Central memory CD4-positive, alpha-beta T cell (primary cell): ENCODE data around the gene CCR2.
"Not testable (repeated sequence)": the region's sequence is repeated elsewhere in the genome, so short reads cannot be mapped to it uniquely, and the experiment has no call there.

Experiments
- DNase-seq: peaks from one replicate; pipeline ENCODE4 v3.0.0; 2022
- total RNA-seq, 3 experiments: gene quantifications; one replicate each; lab custom pipeline; 2026; lab: John Stamatoyannopoulos, UW

The CCR2 gene
- total RNA-seq = 0.07 to 4.2 (median 1.9) reads per million in 3 experiments

GRCh38 chr3:46353647-46354410 is at the start of gene CCR2:
CCR2 (plus strand) TSS chr3:46354111; CDS start chr3:46357528, 3,417 bp downstream.
- DNase-seq = peak; percentile 16

- DNase-seq = no peak
Measured at GRCh38 chr3:46304739-46305138, 49.2 kb upstream of the CCR2 start.

- no peak for DNase-seq
Measured at GRCh38 chr3:46312991-46313390, 40.9 kb upstream of the CCR2 start.

- DNase-seq = no peak
Measured at GRCh38 chr3:46314517-46314916, 39.4 kb upstream of the CCR2 start.

- DNase-seq = no peak
Measured at GRCh38 chr3:46316206-46316605, 37.7 kb upstream of the CCR2 start.

- DNase-seq = no peak
Measured at GRCh38 chr3:46318207-46318927, 35.5 kb upstream of the CCR2 start.

GRCh38 chr3:46321461-46322104 is 32.3 kb upstream of the CCR2 start:
- DNase-seq = no peak

GRCh38 chr3:46324036-46324435 is 29.9 kb upstream of the CCR2 start:
- DNase-seq = no peak

- no peak for DNase-seq
Measured at GRCh38 chr3:46325645-46326300, 28.1 kb upstream of the CCR2 start.

- DNase-seq = not testable (repeated sequence)
Measured at GRCh38 chr3:46330676-46331075, 23.2 kb upstream of the CCR2 start.

- DNase-seq = no peak
Measured at GRCh38 chr3:46334741-46335478, 19.0 kb upstream of the CCR2 start.

GRCh38 chr3:46335541-46335940 is 18.4 kb upstream of the CCR2 start:
- DNase-seq = no peak

GRCh38 chr3:46337911-46338310 is 16.0 kb upstream of the CCR2 start:
- no peak for DNase-seq

GRCh38 chr3:46338840-46339239 is 15.1 kb upstream of the CCR2 start:
- no peak for DNase-seq

GRCh38 chr3:46344476-46344875 is 9.4 kb upstream of the CCR2 start:
- no peak for DNase-seq

- no peak for DNase-seq
Measured at GRCh38 chr3:46348823-46349482, 5.0 kb upstream of the CCR2 start.

GRCh38 chr3:46349484-46350261 is 4.2 kb upstream of the CCR2 start:
- DNase-seq = peak; percentile 57

GRCh38 chr3:46350262-46350565 is 3.7 kb upstream of the CCR2 start:
- no peak for DNase-seq

- no peak for DNase-seq
Measured at GRCh38 chr3:46351646-46352045, 2.3 kb upstream of the CCR2 start.

- DNase-seq = peak; percentile 21
Measured at GRCh38 chr3:46353090-46353489, 821 bp upstream of the CCR2 start.

- no peak for DNase-seq
Measured at GRCh38 chr3:46354478-46354877, 567 bp downstream of the CCR2 start.
